HuH-7.5 (cell line): Measurements from ENCODE around the gene ATOH8.
"Not testable (repeated sequence)": the region's sequence is repeated elsewhere in the genome, so short reads cannot be mapped to it uniquely, and the experiment has no call there.

Experiments used
- DNase-seq: peaks from one replicate; pipeline ENCODE4 v3.0.0; 2011; ENCODE audit warnings: low spot score

The ATOH8 gene, protein sequence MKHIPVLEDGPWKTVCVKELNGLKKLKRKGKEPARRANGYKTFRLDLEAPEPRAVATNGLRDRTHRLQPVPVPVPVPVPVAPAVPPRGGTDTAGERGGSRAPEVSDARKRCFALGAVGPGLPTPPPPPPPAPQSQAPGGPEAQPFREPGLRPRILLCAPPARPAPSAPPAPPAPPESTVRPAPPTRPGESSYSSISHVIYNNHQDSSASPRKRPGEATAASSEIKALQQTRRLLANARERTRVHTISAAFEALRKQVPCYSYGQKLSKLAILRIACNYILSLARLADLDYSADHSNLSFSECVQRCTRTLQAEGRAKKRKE

DNA sequence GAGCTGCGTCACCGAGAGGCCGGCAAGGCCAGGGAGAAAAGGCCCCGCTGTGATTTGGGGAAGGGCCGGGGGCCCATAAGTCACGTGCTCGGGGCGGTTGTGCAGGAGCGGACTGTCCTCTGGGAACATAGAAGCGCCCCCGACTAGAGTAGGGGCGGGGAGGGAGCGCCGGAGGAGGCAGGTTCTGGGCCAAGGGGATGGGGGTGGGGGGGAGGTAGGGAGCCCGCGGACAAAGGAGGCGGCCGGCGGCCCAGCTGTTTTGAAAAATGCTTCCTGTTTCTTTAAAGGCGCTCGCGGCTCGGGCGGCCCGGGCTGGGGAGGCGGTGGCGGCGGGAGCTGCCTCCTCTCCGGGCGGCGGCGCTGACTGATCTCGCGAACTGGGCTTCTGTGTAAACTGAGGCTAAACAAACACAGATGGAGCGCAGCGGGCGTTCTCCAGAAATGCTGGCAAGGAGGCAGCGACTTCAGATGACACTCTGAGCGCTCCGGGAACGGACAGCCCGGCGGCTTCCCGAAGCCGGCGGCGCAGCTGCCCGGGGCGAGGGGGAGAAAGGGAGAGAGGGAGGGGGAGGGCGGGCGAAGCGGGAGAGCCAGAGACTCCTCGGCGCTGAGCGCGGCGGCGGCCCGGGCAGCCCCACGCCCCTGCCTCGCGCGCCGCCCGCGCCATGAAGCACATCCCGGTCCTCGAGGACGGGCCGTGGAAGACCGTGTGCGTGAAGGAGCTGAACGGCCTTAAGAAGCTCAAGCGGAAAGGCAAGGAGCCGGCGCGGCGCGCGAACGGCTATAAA lies at the start of gene ATOH8:
Gene ATOH8 (plus strand): TSS at position 467 of the 788 bp plus-strand sequence. CDS start 199 bp downstream, at position 666.
- peak; percentile 74 for DNase-seq

DNA sequence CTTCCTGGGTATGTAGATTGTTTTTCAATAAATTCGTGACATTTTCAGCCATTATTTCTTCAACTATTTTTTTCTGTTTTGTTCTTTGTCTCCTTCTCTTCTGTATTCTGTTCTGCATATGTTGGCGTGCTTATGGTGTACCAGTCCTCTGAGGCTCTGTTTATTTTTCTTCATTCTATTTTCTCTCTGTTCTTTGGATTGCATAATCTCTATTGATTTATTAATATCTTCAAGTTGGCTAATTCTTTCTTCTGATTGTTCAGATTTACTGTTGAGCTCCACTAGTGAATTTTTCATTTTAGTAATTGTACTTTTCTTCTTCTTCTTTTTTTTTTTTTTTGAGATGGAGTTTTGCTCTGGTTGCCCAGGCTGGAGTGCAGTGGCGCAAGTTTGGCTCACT lies 49.8 kb upstream of the ATOH8 start:
- no peak for DNase-seq

- DNase-seq: no peak
These were observed 48.8 kb upstream of the ATOH8 start for GRCh38 chr2:85704800-85705679.

DNA sequence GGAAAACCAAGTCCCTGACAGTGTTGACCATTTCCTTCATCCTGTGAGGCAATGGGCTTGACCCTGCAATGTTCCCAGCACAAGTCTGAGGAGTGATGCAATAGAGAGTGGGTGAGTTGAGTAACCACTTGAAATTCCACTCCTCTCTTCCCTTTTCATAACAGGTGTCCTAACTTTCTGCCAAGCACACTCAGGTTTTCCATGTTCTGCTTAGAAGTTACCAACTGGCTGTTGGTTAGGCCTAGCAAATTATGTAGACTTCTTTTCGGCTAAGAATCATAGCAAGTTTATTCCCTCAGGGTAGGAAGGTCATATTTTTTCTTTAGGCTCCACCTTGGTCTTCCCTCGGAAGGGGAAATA lies 48.1 kb upstream of the ATOH8 start:
- peak; percentile 63 for DNase-seq

DNA sequence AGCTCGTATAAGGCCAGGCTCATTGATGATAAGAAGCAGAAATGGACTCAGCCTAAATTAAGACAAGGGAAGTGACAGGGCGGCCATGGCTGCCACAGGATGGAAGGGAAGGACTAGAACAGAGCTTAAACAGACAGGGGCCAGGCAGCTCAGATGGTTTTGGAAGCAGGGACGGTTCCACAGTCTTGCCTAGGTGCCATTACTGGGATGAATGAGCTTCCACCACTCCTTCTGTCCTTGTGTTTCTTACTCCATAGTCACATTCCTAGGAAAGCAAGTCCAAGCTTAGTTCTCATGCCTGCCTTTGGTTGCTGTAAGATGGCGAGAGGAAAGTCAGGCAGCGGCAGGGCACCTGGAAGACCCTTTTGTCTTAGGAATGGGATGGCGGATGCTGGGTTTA lies 47.7 kb upstream of the ATOH8 start:
- DNase-seq: no peak

- no peak for DNase-seq
These were observed 47.0 kb upstream of the ATOH8 start for GRCh38 chr2:85706599-85707296.

GRCh38 chr2:85707304-85707703 lies 46.5 kb upstream of the ATOH8 start:
- DNase-seq: peak; percentile 54

- no peak for DNase-seq
These were observed 45.1 kb upstream of the ATOH8 start for GRCh38 chr2:85708641-85709040.

- no peak for DNase-seq
These were observed 44.4 kb upstream of the ATOH8 start for GRCh38 chr2:85709401-85709811.

GRCh38 chr2:85710687-85711577 lies 42.9 kb upstream of the ATOH8 start:
- DNase-seq: no peak

GRCh38 chr2:85711578-85712060 lies 42.2 kb upstream of the ATOH8 start:
- no peak for DNase-seq

- no peak for DNase-seq
These were observed 41.5 kb upstream of the ATOH8 start for GRCh38 chr2:85712336-85712735.

- DNase-seq: no peak
These were observed 40.8 kb upstream of the ATOH8 start for GRCh38 chr2:85712849-85713612.

- DNase-seq: no peak
These were observed 40.0 kb upstream of the ATOH8 start for GRCh38 chr2:85713836-85714235.

DNA sequence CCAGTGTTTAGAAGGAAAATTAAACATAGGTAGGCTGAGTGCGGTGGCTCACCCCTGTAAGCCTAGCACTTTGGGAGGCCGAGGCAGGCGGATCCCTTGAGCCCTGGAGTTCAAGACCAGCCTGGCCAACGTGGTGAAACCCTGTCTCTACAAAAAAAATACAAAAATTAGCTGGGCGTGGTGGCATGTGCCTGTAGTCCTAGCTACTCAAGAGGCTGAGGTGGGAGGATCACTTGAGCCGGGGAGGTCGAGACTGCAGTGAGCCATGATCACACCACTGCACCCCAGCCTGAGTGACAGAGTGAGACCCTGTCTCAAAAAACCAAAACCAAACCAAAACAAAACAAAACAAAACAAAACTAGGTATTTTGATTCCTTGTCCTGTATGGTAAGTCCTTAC lies 39.4 kb upstream of the ATOH8 start:
- not testable (repeated sequence) for DNase-seq

DNA sequence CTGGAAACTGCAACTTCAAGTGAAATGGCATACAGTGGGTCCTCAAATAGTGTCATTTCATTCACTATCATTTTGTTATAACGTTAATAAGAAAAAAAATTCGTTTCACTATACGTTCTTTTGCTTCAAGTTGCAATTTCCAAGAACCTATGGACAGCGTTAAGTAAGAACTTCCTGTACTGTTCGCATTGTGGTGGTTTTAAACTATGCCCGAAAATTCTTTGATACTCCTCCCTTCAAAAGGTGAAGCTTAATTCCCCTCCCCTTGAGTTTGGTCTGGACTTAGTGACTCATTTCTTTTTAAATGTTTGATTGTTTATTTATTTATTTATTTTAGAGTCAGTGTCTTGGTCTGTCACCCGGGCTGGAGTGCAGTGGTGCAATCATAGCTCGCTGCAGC lies 39.0 kb upstream of the ATOH8 start:
- no peak for DNase-seq

GRCh38 chr2:85716346-85716914 lies 37.4 kb upstream of the ATOH8 start:
- DNase-seq: no peak

DNA sequence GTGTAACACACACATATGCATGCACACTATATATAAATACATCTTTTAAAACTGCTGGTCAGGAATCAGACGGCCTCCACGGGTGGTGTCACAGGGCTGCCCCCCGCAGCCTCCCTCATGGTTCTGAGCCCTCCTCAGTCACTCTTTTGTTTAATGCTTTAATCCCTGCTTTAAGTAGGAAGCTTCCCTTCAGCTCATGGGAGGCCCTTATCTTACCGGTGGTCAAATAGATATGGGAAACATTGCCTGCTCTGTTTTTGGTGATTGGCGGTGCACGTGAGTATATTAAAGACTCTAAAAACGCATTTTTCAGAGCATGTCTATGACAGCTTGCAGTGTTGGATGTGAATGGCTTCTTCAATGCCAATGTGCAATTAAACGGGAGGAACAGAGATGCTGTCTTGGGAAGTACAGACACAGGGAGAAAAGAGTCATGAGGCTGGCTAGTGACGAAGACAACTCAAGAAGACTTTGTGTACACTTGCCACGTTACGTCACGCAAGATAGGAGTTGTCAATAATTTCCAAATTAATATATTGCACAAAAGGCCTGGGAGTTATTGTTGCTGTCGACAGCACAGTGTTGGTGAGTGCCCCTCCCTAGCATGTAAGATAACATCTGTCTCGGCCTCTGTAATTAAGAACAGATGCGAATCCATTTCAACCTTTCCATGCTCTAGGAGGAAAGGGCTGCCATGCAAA lies 36.3 kb upstream of the ATOH8 start:
- DNase-seq: no peak

GRCh38 chr2:85718009-85718391 lies 35.8 kb upstream of the ATOH8 start:
- no peak for DNase-seq
